Mucosa of gallbladder (tissue), 1 donor: ENCODE measurements around the gene MYH6. TPM values are rescaled to one million over a fixed set of nuclear protein-coding genes. Genes with fewer than 3 reads are reported as not detected.
"Not testable (repeated sequence)": the region's sequence is repeated elsewhere in the genome, so short reads cannot be mapped to it uniquely, and the experiment has no call there.

Experiments used
- DNase-seq: peaks from one replicate; pipeline ENCODE4 v3.0.0-alpha.2; 2020; ENCODE audit warnings: low spot score
- total RNA-seq: library from RNA; stranded (reverse); gene quantifications from one replicate; pipeline ENCODE4 v1.2.1, GENCODE V29; 2021
- donor health status: DM: no; HTN: no; CAD: no.

MYH6 gene
- total RNA-seq, result not detected

GRCh38 chr14:23407516-23408306 lies at the start of gene MYH6:
TSS of gene MYH6 (minus strand) at chr14:23408273. CDS start at chr14:23407223, 1,050 bp downstream.
- DNase-seq, result no peak

- not testable (repeated sequence) for DNase-seq
Measured at GRCh38 chr14:23456883-23457586, 49.0 kb upstream of the MYH6 start.

- DNase-seq, result no peak
Measured at GRCh38 chr14:23454445-23454856, 46.4 kb upstream of the MYH6 start.

- no peak for DNase-seq
Measured at GRCh38 chr14:23452237-23452636, 44.2 kb upstream of the MYH6 start.

GRCh38 chr14:23450379-23450778 lies 42.3 kb upstream of the MYH6 start:
- no peak for DNase-seq

GRCh38 chr14:23449314-23449713 lies 41.2 kb upstream of the MYH6 start:
- DNase-seq, result no peak

GRCh38 chr14:23447361-23448350 lies 39.6 kb upstream of the MYH6 start:
- DNase-seq, result peak; percentile 83

- DNase-seq, result no peak
Measured at GRCh38 chr14:23446291-23446851, 38.3 kb upstream of the MYH6 start.

GRCh38 chr14:23445773-23446172 lies 37.7 kb upstream of the MYH6 start:
- DNase-seq, result no peak

- DNase-seq, result no peak
Measured at GRCh38 chr14:23444314-23444713, 36.2 kb upstream of the MYH6 start.

- DNase-seq, result no peak
Measured at GRCh38 chr14:23443881-23444280, 35.8 kb upstream of the MYH6 start.

GRCh38 chr14:23443411-23443812 lies 35.3 kb upstream of the MYH6 start:
- no peak for DNase-seq

GRCh38 chr14:23442721-23443356 lies 34.8 kb upstream of the MYH6 start:
- DNase-seq, result no peak

- DNase-seq, result no peak
Measured at GRCh38 chr14:23441076-23441475, 33.0 kb upstream of the MYH6 start.

- no peak for DNase-seq
Measured at GRCh38 chr14:23439107-23439835, 31.2 kb upstream of the MYH6 start.

GRCh38 chr14:23438101-23438971 lies 30.3 kb upstream of the MYH6 start:
- no peak for DNase-seq

GRCh38 chr14:23437133-23438100 lies 29.3 kb upstream of the MYH6 start:
- no peak for DNase-seq
